ENCODE data around the gene GNB1L. TPM values are rescaled to one million over a fixed set of nuclear protein-coding genes. Genes with fewer than 3 reads are reported as not detected.

GNB1L gene
- total RNA-seq, 2 donors from 2014 or later = 13.9 to 20.5 TPM

DNA sequence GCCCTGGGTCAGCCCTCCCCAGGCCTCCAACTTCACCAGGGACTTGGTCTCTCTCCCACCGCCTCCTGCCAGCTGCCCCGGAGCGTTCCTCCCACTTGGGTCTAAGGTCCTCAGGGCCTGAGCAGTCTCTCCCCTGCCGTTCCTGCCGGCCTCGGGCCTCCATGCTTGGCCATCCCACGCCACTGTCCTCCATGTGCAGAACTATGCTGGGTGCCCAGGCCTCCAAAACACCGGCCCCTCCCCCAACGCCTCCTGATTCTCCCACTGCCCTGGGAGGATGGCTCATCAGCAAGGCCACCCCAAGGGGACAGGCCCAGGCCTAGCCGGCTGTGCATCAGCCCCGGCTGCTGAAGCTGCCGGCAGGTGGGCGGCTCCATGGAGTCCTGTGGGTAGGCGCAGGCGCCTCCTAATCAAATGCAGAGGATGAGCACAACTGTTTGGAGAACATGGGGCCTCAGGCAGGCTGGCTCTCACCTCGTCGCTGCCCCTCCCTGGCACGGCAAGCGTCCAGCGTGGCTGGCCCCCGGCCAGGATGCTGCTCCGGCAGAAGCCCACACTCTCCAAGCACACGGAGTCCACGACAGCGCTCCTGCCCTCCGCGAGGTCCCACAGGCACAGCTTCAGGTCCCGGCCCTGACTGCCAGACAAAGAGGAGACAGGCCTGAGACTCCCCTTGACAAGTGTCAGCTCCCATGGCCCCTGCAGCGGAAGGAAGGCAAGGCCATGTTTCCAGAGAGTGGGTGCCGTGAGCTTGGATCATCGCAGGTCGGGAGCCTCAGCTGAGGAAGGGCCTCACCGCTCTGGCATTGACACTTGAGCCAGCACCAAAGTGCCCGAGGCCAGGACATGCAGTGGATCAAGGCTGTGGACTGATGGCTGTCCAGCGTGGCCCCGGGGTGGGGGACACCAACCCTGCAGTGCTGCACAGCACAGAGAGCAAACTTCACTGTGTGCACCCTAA, 42.6 kb downstream of the GNB1L start:
- DNase-seq (no peak), ATAC-seq (replicated peaks in 1 of 2) (no peak)

DNA sequence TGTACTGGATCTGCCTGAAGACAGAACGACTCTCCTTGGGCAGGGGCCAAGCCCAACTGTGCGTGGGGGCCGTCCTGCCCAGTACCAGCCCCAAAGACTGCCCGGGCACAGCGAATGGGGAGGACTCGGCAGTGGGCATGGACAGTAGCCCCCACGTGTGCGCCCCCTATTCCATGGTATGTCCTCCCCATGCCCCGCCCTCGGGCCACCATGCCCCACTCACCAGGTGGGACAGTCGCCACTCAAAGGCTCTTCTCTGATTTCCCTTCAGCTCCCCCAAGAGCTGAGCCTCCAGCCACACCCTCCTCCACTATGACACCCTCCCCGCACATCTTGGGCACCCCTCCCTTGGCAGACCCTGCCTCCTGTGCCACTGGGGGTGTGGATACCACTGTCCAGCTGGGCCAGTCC, 43.5 kb downstream of the GNB1L start:
- Mint-ChIP-seq H3K4me1 (ENCODE audit: low read depth) (no peaks in the 10 kb centered on the region), H3K36me3 (ENCODE audit: insufficient read depth in 2 of 2) (no peaks in the 10 kb centered on the region), H3K27me3 (ENCODE audit: low read depth) (no peaks in the 10 kb centered on the region), H3K4me3 (no peak overlapping the region), H3K9me3 (no peaks in the 10 kb centered on the region), H3K27ac (no peak overlapping the region)
- DNase-seq = no peak
- no peak for ATAC-seq (replicated peaks in 1 of 2)

More for the DNA sequence above, 42.6 kb downstream of the GNB1L start:
- Mint-ChIP-seq H3K9me3 (no peaks in the 10 kb centered on the region), H3K4me3 (no peak overlapping the region), H3K27me3 (ENCODE audit: low read depth) (no peaks in the 10 kb centered on the region), H3K27ac (no peak overlapping the region), H3K36me3 (ENCODE audit: insufficient read depth in 2 of 2) (no peaks in the 10 kb centered on the region), H3K4me1 (ENCODE audit: low read depth) (no peaks in the 10 kb centered on the region)

DNA sequence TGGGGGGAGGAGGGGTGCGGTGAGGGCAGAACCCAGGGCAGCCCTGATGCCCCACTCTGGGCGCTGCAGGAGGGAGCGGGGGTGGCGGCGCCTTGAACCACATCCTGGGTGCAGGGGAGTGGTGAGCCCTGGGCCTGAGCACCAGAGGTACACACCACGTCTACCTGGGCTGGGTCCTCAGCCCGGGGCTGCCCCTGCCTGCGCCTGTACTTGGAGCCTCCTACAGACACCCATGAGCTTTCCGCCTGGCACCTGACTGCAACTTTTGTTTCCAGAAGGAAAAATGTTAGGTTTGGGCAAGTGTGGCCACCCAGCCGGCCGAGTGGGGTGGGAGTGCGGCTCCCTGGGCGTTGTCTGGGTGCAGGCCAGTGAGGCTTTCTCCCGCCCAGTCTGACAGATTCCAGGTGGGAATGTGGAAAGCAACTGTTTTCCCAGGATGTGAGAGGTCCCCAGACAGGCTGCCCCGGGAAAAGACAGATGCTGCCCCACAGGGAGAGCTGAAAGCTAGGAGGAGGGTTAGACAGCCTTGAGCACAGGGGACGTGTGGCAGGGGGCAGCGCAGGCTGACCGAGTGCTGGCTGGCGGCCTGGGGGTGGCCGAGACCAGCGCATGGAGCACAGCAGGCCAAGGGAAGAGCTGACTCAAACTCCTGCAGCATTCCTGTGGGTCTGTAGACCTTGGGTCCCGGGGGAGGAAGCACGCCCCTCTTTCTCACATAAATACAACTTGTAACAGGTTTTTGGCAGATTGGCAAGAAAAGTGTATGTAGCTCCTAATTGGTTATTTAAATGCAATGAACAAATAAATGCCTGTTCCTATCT, 44.1 kb downstream of the GNB1L start:
- H3K9me3 Mint-ChIP-seq = no peaks in the 10 kb centered on the region
- H3K27ac Mint-ChIP-seq = no peak overlapping the region
- DNase-seq = no peak
- no peaks in the 10 kb centered on the region for H3K36me3 Mint-ChIP-seq (ENCODE audit: insufficient read depth in 2 of 2)
- H3K4me3 Mint-ChIP-seq = no peak overlapping the region
- no peaks in the 10 kb centered on the region for H3K27me3 Mint-ChIP-seq (ENCODE audit: low read depth)
- H3K4me1 Mint-ChIP-seq (ENCODE audit: low read depth) = no peaks in the 10 kb centered on the region
- ATAC-seq (replicated peaks in 1 of 2) = peak; percentile 34 to 52

DNA sequence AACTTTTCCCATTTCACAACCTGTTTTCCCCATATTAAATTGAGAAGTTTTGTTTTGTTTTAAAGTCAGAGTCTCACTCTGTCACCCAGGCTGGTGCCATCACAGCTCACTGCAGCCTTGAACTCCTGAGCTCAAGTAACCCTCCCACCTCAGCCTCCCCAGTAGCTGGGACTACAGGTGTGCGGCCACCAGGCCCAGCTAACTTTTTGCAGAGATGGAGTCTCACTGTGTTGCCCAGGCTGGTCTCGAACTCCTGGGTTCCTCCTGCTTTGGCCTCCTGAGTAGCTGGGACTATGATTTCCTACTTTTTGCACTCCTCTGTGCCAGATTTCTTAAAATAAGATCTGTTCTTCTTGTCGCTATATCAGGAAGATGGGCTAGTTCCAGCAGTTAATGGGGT, 44.9 kb downstream of the GNB1L start:
- Mint-ChIP-seq H3K4me1 (ENCODE audit: low read depth) (no peaks in the 10 kb centered on the region), H3K9me3 (no peaks in the 10 kb centered on the region), H3K27me3 (ENCODE audit: low read depth) (no peaks in the 10 kb centered on the region), H3K36me3 (ENCODE audit: insufficient read depth in 2 of 2) (no peaks in the 10 kb centered on the region), H3K27ac (no peak overlapping the region), H3K4me3 (no peak overlapping the region)
- ATAC-seq (replicated peaks in 1 of 2) (no peak), DNase-seq (no peak)

DNA sequence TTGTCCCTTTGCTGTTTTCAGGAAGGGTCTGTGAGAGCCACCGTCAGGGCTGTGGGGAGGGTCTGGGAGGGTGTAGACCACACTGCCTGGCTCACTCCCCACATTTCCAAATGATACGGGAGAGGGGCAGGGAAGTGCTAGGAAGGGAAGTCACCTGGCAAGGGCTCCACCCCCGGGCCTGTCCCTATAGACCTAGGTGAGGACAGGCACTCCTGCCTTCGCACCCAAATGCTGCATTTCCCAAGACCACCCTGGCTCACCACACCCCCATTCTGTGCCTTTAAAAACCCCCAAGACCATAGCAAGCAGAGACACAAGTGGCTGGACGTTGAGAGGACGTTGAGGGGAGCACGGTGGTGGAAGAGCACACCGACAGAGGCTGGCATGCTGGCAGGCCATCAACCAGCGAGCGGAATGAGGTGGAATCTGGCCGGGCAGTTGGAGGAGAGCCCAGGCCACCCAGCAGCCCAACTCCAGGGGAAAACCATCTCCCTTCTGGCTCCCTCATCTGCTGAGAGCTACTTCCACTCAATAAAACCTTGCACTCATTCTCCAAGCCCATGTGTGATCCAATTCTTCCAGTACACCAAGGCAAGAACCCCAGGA, 45.7 kb downstream of the GNB1L start:
- Mint-ChIP-seq H3K36me3 (ENCODE audit: insufficient read depth in 2 of 2) (no peaks in the 10 kb centered on the region), H3K27me3 (ENCODE audit: low read depth) (no peaks in the 10 kb centered on the region), H3K27ac (no peak overlapping the region), H3K4me3 (no peak overlapping the region), H3K4me1 (ENCODE audit: low read depth) (no peaks in the 10 kb centered on the region), H3K9me3 (no peaks in the 10 kb centered on the region)
- DNase-seq (no peak), ATAC-seq (replicated peaks in 1 of 2) (no peak)

DNA sequence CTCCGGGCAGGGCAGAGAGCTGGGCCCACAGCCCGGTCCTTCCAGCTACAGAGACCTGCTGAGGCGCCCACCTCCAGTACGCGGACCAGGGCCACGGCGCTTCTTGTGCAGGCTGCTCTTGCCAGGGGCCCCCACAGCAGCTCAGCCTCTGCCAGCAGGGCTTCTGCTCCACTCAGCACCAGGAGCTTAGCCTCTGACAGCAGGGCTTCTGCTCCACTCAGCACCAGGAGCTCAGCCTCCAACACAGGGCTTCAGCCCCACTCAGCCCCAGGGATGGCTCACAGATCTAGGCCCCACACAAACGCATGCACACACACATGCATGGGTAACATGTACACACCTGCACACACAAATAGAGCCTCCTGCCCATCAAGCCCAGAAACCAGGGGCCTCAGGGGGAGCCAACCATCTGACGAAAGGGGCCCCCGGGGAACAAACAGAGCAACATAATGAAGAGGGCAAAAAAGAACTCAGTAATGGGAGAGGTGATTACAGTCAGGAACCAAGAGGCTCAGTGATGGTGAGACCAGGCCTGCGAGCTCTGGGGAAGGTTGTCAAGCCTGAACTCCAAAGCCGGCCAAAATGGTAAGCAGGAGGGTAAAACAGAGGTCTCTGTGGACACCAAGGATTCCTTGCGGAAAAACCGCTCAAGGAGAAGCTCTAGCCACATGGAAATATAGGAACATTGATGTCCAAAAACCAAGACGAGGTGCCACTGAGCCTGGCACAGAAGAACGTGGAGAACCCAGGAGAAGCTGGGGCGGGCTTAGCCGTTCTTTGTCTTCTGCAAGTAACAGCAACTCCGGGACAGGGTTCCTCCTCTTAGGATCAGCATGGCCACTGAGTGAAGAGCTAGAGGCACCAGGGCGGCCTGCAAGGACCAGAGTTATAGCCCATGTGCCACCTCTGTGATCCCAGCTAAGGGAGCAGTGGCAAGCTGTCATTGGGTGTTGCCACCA, 46.5 kb downstream of the GNB1L start:
- Mint-ChIP-seq H3K4me3 (no peak overlapping the region), H3K27me3 (ENCODE audit: low read depth) (no peaks in the 10 kb centered on the region), H3K4me1 (ENCODE audit: low read depth) (no peaks in the 10 kb centered on the region), H3K9me3 (no peaks in the 10 kb centered on the region), H3K36me3 (ENCODE audit: insufficient read depth in 2 of 2) (no peaks in the 10 kb centered on the region), H3K27ac (no peak overlapping the region)
- DNase-seq (no peak), ATAC-seq (replicated peaks in 1 of 2) (no peak)

DNA sequence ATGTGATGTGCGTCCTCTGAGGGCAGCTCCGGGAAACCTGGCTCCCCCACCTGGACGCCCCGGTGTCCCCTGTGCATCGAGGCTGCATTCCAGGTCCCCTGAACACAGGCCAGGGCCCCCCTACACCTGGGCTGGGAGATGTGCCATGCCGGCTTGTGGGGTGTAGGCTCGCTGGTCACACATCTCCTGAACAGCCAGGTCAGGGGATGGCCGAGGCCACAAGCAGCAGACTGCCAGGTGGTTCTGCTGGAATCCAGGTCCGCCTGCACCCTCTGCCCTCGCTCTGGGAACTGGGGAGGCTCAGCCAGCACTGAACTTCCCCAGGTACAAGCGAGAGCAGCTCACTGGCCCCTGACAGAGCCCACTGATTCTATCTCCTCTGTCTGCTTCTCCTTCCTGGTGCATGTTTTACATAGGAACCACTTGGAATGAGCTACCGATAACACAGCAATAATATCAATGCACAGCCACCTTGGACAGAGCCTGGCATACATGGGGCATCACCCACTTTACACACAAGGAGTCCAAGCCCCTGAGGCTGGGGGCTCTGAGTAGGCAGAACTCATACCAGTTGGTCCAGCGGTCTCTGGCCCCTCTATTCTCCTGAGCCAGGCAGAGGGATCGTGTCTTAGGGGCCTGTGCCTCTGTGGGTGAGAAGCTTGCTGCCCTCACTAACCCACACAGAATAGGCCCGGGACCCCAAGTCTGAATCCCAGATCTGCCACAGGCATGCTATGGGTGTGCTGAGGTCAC, 47.3 kb downstream of the GNB1L start:
- H3K27me3 Mint-ChIP-seq (ENCODE audit: low read depth) = no peaks in the 10 kb centered on the region
- no peak overlapping the region for H3K4me3 Mint-ChIP-seq
- no peaks in the 10 kb centered on the region for H3K4me1 Mint-ChIP-seq (ENCODE audit: low read depth)
- H3K9me3 Mint-ChIP-seq = no peaks in the 10 kb centered on the region
- H3K27ac Mint-ChIP-seq = no peak overlapping the region
- DNase-seq (no peak), ATAC-seq (replicated peaks in 1 of 2) (no peak)
- H3K36me3 Mint-ChIP-seq (ENCODE audit: insufficient read depth in 2 of 2) = no peaks in the 10 kb centered on the region

DNA sequence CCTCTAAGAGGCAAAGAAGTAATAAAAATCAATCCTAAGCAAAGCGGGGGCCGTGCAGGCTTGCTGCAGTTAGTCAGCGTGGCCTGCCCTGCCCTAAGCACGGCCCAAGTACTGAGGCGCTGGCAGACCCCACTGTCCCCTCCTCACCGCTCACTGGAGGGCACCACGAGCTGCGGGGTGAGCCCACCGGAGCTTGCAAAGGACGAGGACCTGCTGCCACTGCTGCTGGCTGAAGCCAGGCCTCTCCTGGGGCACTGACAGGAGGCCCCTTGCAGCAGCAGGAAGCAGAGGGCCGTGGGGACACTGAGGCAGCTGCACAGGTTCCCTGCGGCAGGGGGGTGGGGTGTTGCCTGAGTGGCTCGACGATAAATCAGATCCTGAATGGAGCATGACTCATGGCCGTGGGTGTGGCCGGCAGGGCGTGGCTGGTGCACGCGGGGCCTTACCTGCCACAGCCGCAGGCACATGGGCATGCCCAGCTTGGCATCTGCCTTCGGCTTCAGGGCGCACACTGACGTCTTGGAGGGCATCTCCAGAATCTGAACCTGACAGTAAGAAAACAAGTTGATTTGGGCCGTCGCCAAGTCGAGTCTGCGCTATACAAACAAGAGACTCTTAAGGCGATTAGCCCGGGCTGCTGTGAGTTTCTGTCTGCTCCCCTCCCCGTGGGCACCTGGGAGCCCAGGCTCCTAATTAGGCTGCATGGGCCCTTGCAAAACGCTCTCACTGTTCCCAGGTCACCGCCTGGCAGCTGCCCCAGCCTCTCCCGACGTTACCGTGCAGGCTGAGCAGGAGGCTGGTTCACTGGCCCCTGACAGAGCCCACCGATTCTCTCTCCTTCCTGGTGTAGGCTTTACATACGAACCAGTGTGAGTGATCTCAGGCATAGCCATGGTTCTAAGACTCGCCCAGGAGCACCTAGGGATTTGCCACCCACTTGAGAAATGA, 48.2 kb downstream of the GNB1L start:
- Mint-ChIP-seq H3K27ac (no peak overlapping the region), H3K9me3 (no peaks in the 10 kb centered on the region), H3K4me1 (ENCODE audit: low read depth) (no peaks in the 10 kb centered on the region), H3K36me3 (ENCODE audit: insufficient read depth in 2 of 2) (no peaks in the 10 kb centered on the region), H3K27me3 (ENCODE audit: low read depth) (no peaks in the 10 kb centered on the region), H3K4me3 (no peak overlapping the region)
- no peak for DNase-seq
- ATAC-seq (replicated peaks in 1 of 2) = no peak

DNA sequence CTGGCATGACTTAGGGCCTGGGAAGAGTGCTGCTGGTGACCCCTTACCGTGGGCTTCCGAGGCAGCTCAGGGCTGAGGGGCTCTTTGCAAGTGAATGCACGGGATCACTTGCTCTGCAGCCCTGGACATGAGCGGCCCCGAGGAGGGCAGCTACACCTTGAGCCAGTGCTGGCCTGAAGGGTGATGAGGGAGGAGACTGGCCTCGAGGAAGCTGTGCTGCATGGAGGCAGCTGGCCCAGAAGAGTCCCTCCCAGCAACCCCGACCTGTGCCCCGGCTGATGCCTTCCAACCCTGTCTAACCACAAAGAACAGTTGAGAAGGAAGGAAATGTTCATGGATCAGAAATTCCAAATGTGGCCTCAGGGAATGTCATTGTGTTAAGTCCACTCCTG, 48.9 kb downstream of the GNB1L start:
- H3K9me3 Mint-ChIP-seq = no peaks in the 10 kb centered on the region
- H3K27ac Mint-ChIP-seq = no peak overlapping the region
- ATAC-seq (replicated peaks in 1 of 2) = no peak
- H3K4me1 Mint-ChIP-seq (ENCODE audit: low read depth) = no peaks in the 10 kb centered on the region
- H3K4me3 Mint-ChIP-seq = no peak overlapping the region
- no peaks in the 10 kb centered on the region for H3K36me3 Mint-ChIP-seq (ENCODE audit: insufficient read depth in 2 of 2)
- no peak for DNase-seq
- H3K27me3 Mint-ChIP-seq (ENCODE audit: low read depth) = no peaks in the 10 kb centered on the region

DNA sequence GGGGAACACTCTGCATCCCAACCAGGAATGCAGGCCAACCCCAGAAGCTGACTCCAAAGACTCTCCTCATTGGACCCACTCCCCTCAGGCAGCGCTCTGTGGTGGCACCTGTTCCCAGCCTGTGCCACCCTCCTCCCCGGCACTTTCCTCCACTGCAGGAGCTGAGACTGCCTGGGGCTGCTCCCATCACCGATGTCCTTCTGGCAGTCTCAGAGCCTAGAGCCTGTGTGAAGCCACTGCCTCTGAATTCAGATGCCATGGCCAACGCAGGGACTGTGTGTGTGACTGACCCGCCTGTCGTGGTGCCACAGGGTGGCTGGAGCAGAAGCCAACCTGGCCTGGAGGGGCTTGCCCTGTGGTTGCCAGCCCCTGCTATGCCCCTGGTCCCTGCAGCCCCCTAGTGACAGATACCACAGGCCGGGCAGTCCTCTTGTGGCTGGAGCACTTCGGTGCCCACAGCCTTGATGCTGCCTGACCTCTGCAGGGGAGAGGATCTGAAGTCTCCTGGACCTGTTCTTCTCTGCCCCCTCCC, 50.9 kb downstream of the GNB1L start:
- no peak overlapping the region for H3K4me3 Mint-ChIP-seq
- H3K9me3 Mint-ChIP-seq = no peaks in the 10 kb centered on the region
- H3K27ac Mint-ChIP-seq = no peak overlapping the region
- no peaks in the 10 kb centered on the region for H3K4me1 Mint-ChIP-seq (ENCODE audit: low read depth)
- H3K36me3 Mint-ChIP-seq (ENCODE audit: insufficient read depth in 2 of 2) = no peaks in the 10 kb centered on the region
- no peaks in the 10 kb centered on the region for H3K27me3 Mint-ChIP-seq (ENCODE audit: low read depth)
- DNase-seq (no peak), ATAC-seq (replicated peaks in 1 of 2) (no peak)
